Naive B cell (primary cell): ENCODE data around the gene TCAIM. TPM values are rescaled to one million over a fixed set of nuclear protein-coding genes. Genes with fewer than 3 reads are reported as not detected.

Source experiments
- ATAC-seq, 2 donors: fragments of 150-1000 bp; cut with Tn5 transposase; 2 replicates each; pipeline ENCODE4 v1.10.0; 2021; ENCODE audit warnings: low read depth in 2 of 2, mild to moderate bottlenecking in 2 of 2, moderate library complexity in 2 of 2
- DNase-seq: peaks from one replicate; pipeline ENCODE4 v3.0.0; 2022
- H3K27ac Mint-ChIP-seq, 6 donors: one replicate each; pipeline ENCODE4 v1.8.0; 2020 to 2022; ENCODE audit warnings: mild to moderate bottlenecking in 6 of 6, mixed read lengths in 6 of 6, moderate library complexity in 5 of 6, inconsistent platforms in 2 of 6
- H3K27me3 Mint-ChIP-seq, 3 donors: one replicate each; pipeline ENCODE4 v1.8.0; 2021 to 2022; ENCODE audit warnings: mixed read lengths in 3 of 3, mild to moderate bottlenecking in 1 of 3
- H3K36me3 Mint-ChIP-seq, 2 donors: one replicate each; pipeline ENCODE4 v1.8.0; 2020 to 2022; ENCODE audit warnings: mixed read lengths in 2 of 2, inconsistent platforms in 1 of 2, mild to moderate bottlenecking in 1 of 2
- H3K4me1 Mint-ChIP-seq, 3 donors: one replicate each; pipeline ENCODE4 v1.8.0; 2020 to 2022; ENCODE audit warnings: mixed read lengths in 3 of 3, inconsistent platforms in 1 of 3, mild to moderate bottlenecking in 1 of 3, moderate library complexity in 1 of 3
- H3K4me3 Mint-ChIP-seq, 8 donors: one replicate each; pipeline ENCODE4 v1.8.0; 2020 to 2022; ENCODE audit warnings: mild to moderate bottlenecking in 8 of 8, mixed read lengths in 8 of 8, moderate library complexity in 8 of 8, inconsistent platforms in 2 of 8
- H3K9me3 Mint-ChIP-seq, 7 donors: one replicate each; pipeline ENCODE4 v1.8.0; 2020 to 2022; ENCODE audit warnings: mixed read lengths in 7 of 7, mild to moderate bottlenecking in 5 of 7, inconsistent platforms in 2 of 7, moderate library complexity in 1 of 7
- polyA plus RNA-seq, 6 donors: library from polyadenylated mRNA; unstranded; fragments of 300-500 nt; fragmentation: Illumina TruSeq; gene quantifications; one replicate each; pipeline ENCODE4 v1.2.3, GENCODE V29; 2021; ENCODE audit warnings: low read depth in 6 of 6

The TCAIM gene
- polyA plus RNA-seq: 10 to 100 TPM in 3 of 6 donors, 1 to 10 TPM in 3; 5.5 to 14.1 (median 11.3) TPM

- peaks cover 3 to 17% (median 11%) of the 10 kb centered on the region in 3 donors for H3K27me3 Mint-ChIP-seq
- H3K4me1 Mint-ChIP-seq: peaks cover 19 to 24% (median 23%) of the 10 kb centered on the region in 3 donors
- peak within 1 kb of the TSS; percentile 92 to 99 (median 98) for H3K4me3 Mint-ChIP-seq
- ATAC-seq: peak; percentile 90 to 91
- DNase-seq: peak; percentile 100
- no peaks in the 10 kb centered on the region for H3K9me3 Mint-ChIP-seq
- no peaks in the 10 kb centered on the region for H3K36me3 Mint-ChIP-seq
- peak within 1 kb of the TSS; percentile 96 to 99 (median 99) for H3K27ac Mint-ChIP-seq
These were observed at the start of gene TCAIM for GRCh38 chr3:44338010-44338827. Gene TCAIM (plus strand): TSS chr3:44338766. CDS start chr3:44354783, 16,017 bp downstream.

DNA sequence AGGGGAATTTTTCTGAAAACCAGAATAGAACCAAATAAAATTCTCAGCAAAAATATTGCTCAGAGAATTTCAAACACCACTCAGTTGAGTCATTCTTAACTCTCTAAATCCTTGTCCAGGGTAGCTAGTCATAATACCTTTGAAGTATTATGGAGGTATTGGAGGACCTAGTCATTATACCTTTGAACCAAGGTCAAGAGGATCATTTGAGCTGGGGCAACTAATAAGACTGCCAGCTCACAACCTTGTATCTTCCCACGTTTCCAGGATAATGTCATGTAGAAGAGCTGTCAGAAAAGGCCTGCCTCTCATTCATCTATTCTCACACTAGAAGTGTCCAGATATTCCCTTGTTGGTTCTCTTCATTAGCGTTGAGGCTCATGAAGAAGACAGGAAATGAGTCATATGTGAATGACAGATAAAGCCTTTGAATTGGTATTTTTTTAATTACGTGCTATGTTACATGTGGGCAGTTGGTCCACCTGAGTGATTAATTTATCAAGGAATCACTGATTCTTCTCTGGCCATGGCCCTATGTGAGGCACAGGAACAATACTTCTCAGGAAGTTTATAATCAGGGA, 48.6 kb upstream of the TCAIM start:
- no peak for ATAC-seq
- Mint-ChIP-seq H3K9me3 (no peaks in the 10 kb centered on the region), H3K27ac (no peak overlapping the region), H3K27me3 (peaks cover 0 to 8% (median 6%) of the 10 kb centered on the region in 3 donors), H3K4me1 (no peaks in the 10 kb centered on the region), H3K4me3 (no peak overlapping the region), H3K36me3 (no peaks in the 10 kb centered on the region)
- no peak for DNase-seq

- no peaks in the 10 kb centered on the region for H3K9me3 Mint-ChIP-seq
- DNase-seq: no peak
- ATAC-seq: no peak
- H3K27me3 Mint-ChIP-seq: peaks cover 4 to 21% (median 15%) of the 10 kb centered on the region in 3 donors
- H3K4me1 Mint-ChIP-seq: no peaks in the 10 kb centered on the region
- no peak overlapping the region for H3K27ac Mint-ChIP-seq
- H3K36me3 Mint-ChIP-seq: no peaks in the 10 kb centered on the region
- H3K4me3 Mint-ChIP-seq: no peak overlapping the region
These were observed 46.3 kb upstream of the TCAIM start for GRCh38 chr3:44292276-44292675.

GRCh38 chr3:44292947-44293346, 45.6 kb upstream of the TCAIM start:
- ATAC-seq: no peak
- H3K27me3 Mint-ChIP-seq: peaks cover 4 to 21% (median 15%) of the 10 kb centered on the region in 3 donors

DNA sequence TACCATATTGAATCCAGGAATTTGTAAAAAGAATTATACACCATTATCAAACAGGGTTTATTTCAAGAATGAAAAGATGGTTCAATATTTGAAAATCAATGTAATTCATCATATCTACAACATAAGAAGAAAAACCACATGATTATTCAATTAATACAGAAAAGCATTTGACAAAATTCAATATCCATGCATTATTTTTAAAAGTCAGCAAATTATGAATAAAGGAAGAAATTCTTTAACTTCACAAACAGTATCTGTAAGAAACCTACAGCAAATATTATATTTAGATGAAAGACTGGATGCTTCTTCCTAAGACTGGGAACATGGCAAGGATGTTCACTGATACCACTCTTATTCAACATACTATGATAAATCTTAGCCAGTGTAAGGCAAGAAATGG, 41.3 kb upstream of the TCAIM start:
- Mint-ChIP-seq H3K36me3 (no peaks in the 10 kb centered on the region), H3K4me3 (no peak overlapping the region), H3K4me1 (no peaks in the 10 kb centered on the region), H3K27ac (no peak overlapping the region), H3K9me3 (no peaks in the 10 kb centered on the region), H3K27me3 (peaks cover 4 to 13% (median 9%) of the 10 kb centered on the region in 3 donors)
- ATAC-seq (no peak), DNase-seq (no peak)

More at GRCh38 chr3:44292947-44293346, 45.6 kb upstream of the TCAIM start:
- H3K4me1 Mint-ChIP-seq: no peaks in the 10 kb centered on the region
- no peaks in the 10 kb centered on the region for H3K36me3 Mint-ChIP-seq
- no peak for DNase-seq
- no peak overlapping the region for H3K4me3 Mint-ChIP-seq
- no peaks in the 10 kb centered on the region for H3K9me3 Mint-ChIP-seq
- no peak overlapping the region for H3K27ac Mint-ChIP-seq

DNA sequence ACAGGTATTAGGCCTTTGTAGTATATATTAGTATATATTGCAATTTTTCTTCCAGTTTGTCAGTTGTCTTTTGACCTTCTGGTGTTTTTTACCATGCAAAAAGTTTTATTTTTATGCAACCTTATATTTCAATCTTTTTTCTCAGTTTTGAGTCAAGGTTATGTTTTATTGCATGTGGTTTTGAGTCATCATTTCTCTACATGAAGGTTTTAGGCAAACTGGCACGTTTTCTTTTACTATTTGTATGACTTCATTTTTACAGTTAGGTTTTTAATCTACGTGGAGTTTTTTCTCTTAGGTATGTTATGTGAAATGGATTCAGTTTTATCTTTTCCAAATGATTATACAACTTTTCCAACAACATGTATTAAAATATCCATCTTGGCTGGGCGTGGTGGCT, 36.8 kb upstream of the TCAIM start:
- Mint-ChIP-seq H3K4me1 (no peaks in the 10 kb centered on the region), H3K4me3 (no peak overlapping the region), H3K27me3 (peaks cover 0 to 4% (median 2%) of the 10 kb centered on the region in 3 donors), H3K9me3 (no peaks in the 10 kb centered on the region), H3K36me3 (no peaks in the 10 kb centered on the region), H3K27ac (no peak overlapping the region)
- ATAC-seq (no peak), DNase-seq (no peak)

DNA sequence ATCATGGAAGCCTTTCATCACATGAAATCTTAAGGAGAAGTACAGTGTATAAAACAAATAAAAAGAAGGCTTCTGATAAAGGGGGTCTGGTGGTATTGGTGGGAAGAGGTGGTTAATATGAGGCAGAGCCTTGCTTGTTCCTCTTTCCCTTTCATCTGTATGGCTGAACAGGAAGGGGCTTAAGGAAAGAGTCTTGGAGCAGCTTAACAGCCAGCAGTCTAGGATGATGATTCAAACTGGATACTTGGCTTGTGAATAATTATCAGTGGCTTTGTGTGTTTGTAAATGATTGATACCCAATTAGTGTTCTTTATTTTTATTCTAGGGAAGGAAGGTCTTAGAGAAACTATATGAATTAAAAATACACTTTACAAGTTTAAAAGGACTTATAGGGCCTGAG, 29.1 kb upstream of the TCAIM start:
- H3K4me1 Mint-ChIP-seq: no peaks in the 10 kb centered on the region
- ATAC-seq: no peak
- no peak for DNase-seq
- no peak overlapping the region for H3K4me3 Mint-ChIP-seq
- peaks cover 0 to 6% (median 3%) of the 10 kb centered on the region in 3 donors for H3K27me3 Mint-ChIP-seq
- no peak overlapping the region for H3K27ac Mint-ChIP-seq
- peaks cover 0 to 2% (median 0%) of the 10 kb centered on the region in 7 donors for H3K9me3 Mint-ChIP-seq
- H3K36me3 Mint-ChIP-seq: no peaks in the 10 kb centered on the region

DNA sequence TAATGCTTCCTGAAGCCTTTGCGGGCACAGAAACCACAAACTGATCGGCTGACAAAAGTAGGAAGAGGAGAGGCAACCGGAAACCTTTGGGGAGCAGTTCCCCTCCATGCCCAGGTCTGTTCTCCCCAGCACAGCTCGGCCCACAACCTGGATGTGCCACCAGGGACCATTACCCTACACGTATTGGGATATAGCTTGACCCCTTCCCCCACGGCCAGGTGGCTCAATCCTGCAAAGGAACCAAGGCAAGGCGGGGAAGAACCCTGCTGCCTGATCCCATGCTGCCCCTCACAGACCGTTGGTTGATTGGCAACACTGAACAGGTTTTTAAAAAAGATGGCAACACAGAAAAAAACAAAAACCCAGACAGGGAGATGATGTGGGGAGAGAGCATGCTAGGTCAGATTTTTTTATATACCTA, 19.7 kb upstream of the TCAIM start:
- ATAC-seq (no peak), DNase-seq (no peak)
- Mint-ChIP-seq H3K4me3 (no peak overlapping the region), H3K27me3 (peaks cover 0 to 8% (median 5%) of the 10 kb centered on the region in 3 donors), H3K27ac (peak overlapping the region in 1 of 6 donors; percentile 82), H3K36me3 (no peaks in the 10 kb centered on the region), H3K4me1 (no peaks in the 10 kb centered on the region), H3K9me3 (no peaks in the 10 kb centered on the region)

DNA sequence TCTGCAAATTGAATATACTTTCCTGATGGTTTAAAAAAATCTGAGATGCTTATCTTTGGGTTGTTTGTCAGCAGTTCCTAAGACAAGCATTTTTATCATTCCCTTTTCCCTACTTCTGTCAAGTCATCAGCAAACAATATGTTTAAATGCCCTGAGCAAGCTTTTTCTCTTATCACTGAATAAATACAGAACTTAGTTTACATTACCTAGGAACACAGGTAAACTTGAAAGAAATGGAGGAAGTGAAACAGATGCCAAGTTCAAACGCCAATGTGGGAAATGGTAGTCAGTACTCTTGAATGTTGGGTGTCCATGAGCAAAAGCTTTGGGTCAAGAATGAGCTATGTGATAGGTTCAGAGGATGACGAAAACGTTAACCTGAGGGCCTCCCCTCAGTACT, 17.2 kb upstream of the TCAIM start:
- no peak for DNase-seq
- Mint-ChIP-seq H3K27me3 (peaks cover 0 to 9% (median 5%) of the 10 kb centered on the region in 3 donors), H3K4me1 (no peaks in the 10 kb centered on the region), H3K36me3 (no peaks in the 10 kb centered on the region), H3K9me3 (peaks cover 0 to 2% (median 0%) of the 10 kb centered on the region in 7 donors), H3K27ac (no peak overlapping the region), H3K4me3 (no peak overlapping the region)
- no peak for ATAC-seq

GRCh38 chr3:44323341-44323955, 15.1 kb upstream of the TCAIM start:
- Mint-ChIP-seq H3K9me3 (peaks cover 0 to 2% (median 0%) of the 10 kb centered on the region in 7 donors), H3K4me3 (no peak overlapping the region), H3K4me1 (no peaks in the 10 kb centered on the region), H3K36me3 (no peaks in the 10 kb centered on the region), H3K27me3 (peaks cover 0 to 8% (median 5%) of the 10 kb centered on the region in 3 donors), H3K27ac (no peak overlapping the region)
- ATAC-seq (peak in 1 of 2 donors; percentile 39), DNase-seq (peak; percentile 37)

DNA sequence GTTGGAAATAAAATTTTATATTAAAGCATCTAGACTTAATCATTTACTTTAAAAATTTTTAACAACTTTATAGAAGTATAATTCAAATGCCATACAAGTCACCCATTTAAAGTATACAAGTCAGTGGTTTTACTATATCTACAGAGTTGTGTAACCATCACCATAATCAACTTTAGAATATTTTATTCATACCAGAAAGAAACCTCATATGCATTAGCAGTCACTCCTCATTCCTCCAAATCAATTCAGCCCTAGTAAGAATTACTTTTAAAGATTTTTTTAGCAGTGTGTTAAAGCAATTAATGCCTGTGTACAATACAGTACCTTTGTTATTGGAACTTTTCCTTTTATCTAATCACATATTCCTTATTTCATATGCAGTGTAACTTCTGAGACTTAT, 14.0 kb upstream of the TCAIM start:
- ATAC-seq: no peak
- Mint-ChIP-seq H3K9me3 (peaks cover 0 to 2% (median 0%) of the 10 kb centered on the region in 7 donors), H3K36me3 (no peaks in the 10 kb centered on the region), H3K27ac (no peak overlapping the region), H3K4me3 (no peak overlapping the region), H3K27me3 (peaks cover 0 to 8% (median 5%) of the 10 kb centered on the region in 3 donors), H3K4me1 (no peaks in the 10 kb centered on the region)
- DNase-seq: no peak

DNA sequence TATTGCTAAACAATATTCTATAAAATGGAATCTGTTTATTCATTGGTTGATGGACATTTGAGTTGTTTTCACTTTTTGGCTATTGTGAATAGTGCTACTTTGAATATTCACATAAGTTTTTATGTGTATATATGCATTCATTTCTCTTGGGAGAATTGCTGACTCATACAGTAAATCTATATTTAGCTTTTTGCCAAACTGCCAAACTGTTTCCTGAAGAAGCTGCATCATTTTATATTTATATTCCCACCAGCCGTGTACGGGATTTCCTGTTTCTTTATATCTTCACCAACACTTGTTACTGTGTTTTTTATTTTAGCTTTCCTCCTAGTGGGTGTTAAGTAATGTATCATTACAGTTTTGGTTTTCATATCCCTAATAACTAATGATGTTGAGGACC, 12.5 kb upstream of the TCAIM start:
- DNase-seq (no peak), ATAC-seq (no peak)
- no peaks in the 10 kb centered on the region for H3K4me1 Mint-ChIP-seq
- H3K36me3 Mint-ChIP-seq: no peaks in the 10 kb centered on the region
- no peak overlapping the region for H3K27ac Mint-ChIP-seq
- H3K27me3 Mint-ChIP-seq: peaks cover 0 to 10% (median 8%) of the 10 kb centered on the region in 3 donors
- H3K9me3 Mint-ChIP-seq: peaks cover 0 to 2% (median 0%) of the 10 kb centered on the region in 7 donors
- no peak overlapping the region for H3K4me3 Mint-ChIP-seq

DNA sequence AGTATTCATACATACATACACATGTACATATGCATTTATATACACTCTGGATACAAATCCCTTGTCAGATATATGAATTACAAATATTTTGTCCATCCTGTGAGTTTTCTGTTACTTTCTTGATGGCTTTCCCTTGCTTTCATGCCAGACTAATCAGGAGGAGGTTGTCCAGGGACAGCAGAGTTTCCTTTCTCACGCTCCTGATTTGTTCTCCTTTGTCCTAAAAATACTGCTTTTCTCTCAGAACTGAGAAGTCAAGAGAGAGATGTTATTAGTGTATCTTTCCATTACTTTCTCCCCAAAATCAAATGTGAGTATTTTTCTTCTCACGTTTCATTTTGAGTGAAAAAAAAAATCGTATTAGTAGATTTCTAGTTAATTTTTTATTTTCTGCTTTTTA, 12.1 kb upstream of the TCAIM start:
- H3K27me3 Mint-ChIP-seq: peaks cover 0 to 10% (median 8%) of the 10 kb centered on the region in 3 donors

More for the DNA sequence above, 12.1 kb upstream of the TCAIM start:
- ATAC-seq (no peak), DNase-seq (no peak)
- no peaks in the 10 kb centered on the region for H3K4me1 Mint-ChIP-seq
- peak overlapping the region in 1 of 6 donors; percentile 49 for H3K27ac Mint-ChIP-seq
- H3K9me3 Mint-ChIP-seq: peaks cover 0 to 2% (median 0%) of the 10 kb centered on the region in 7 donors
- H3K36me3 Mint-ChIP-seq: no peaks in the 10 kb centered on the region
- H3K4me3 Mint-ChIP-seq: no peak overlapping the region
